HCT116 (cell line): ENCODE data around the gene RGS19. TPM values are rescaled to one million over a fixed set of nuclear protein-coding genes. Genes with fewer than 3 reads are reported as not detected.

Experiments used
- ATAC-seq: fragments of 200-7000 bp; cut with Tn5 transposase; 2 replicates; pipeline ENCODE4 v1.9.1; 2020; ENCODE audit warnings: mild to moderate bottlenecking, moderate library complexity
- BruUV-seq: library from RNA; stranded (reverse); fragments of 400-500 nt; replicated peaks from 2 replicates; lab custom pipeline; 2021; lab: Mats Ljungman, UMichigan
- CTCF ChIA-PET: fragments of 300-600 bp; sonication (Branson Sonifier 250); formaldehyde crosslinking; loops from one replicate; lab custom pipeline; 2021; ENCODE audit warnings: antibody characterized with exemption; lab: Charles Lee
- POLR2A ChIA-PET: fragments of 300-600, 350-600 bp; sonication (Branson Sonifier 250); formaldehyde crosslinking; loops from one replicate; lab custom pipeline; 2021; ENCODE audit warnings: antibody characterized with exemption; lab: Charles Lee
- RAD21 ChIA-PET, 2 experiments: fragments of 300-600 bp; sonication (Branson Sonifier 250); formaldehyde crosslinking; loops; one replicate each; lab custom pipeline; 2023; ENCODE audit warnings: low total read pairs in 2 of 2; ENCODE audit not compliant: uncharacterized antibody in 2 of 2, unreplicated experiment in 2 of 2, low non-redundant PET in 1 of 2; lab: Charles Lee
- DNase-seq: peaks from one replicate; pipeline ENCODE4 v3.0.0-alpha.2; 2010; ENCODE audit warnings: low read depth, low spot score
- H2AFZ ChIP-seq: fragments of 200-600 bp; shearing (Covaris generic), sonication (generic); 2 replicates; pipeline ENCODE4 v1.6.1; 2017; ENCODE audit warnings: low read depth, mixed run types, mixed read lengths, antibody characterized with exemption, low read length; ENCODE audit not compliant: poor library complexity, severe bottlenecking
- H3K27ac ChIP-seq: 2 replicates; pipeline ENCODE4 v1.5.1; 2012; ENCODE audit warnings: low read depth, low read length
- H3K27me3 ChIP-seq: fragments of 200-600 bp; sonication (generic); 2 replicates; pipeline ENCODE4 v1.6.1; 2016; ENCODE audit warnings: mixed run types, low read length, mixed read lengths; ENCODE audit not compliant: insufficient read depth
- H3K36me3 ChIP-seq, 2 experiments: fragments of 200-500 bp in 1 of 2; fragments of 200-600 bp in 1 of 2; sonication (Bioruptor generic) in 1 of 2; sonication (generic) in 1 of 2; 2 replicates each; pipeline versions ENCODE4 v1.5.1 to v1.6.1; 2014 to 2016; ENCODE audit warnings: low read length in 2 of 2, inconsistent platforms in 1 of 2, mixed read lengths in 1 of 2, mixed run types in 1 of 2; ENCODE audit not compliant: insufficient read depth in 2 of 2, control insufficient read depth in 1 of 2
- H3K4me1 ChIP-seq, 2 experiments: fragments of 200-600 bp in 1 of 2; sonication (generic) in 1 of 2; 2 replicates each; pipeline versions ENCODE4 v1.5.1 to v1.6.1; 2012 to 2017; ENCODE audit warnings: low read length in 2 of 2, inconsistent platforms in 1 of 2, mild to moderate bottlenecking in 1 of 2, mixed read lengths in 1 of 2, mixed run types in 1 of 2, moderate library complexity in 1 of 2; ENCODE audit not compliant: insufficient read depth in 2 of 2, control insufficient read depth in 1 of 2
- H3K4me2 ChIP-seq: fragments of 200-600 bp; sonication (generic); 2 replicates; pipeline ENCODE4 v1.6.1; 2017; ENCODE audit warnings: mixed run types, low read length, mixed read lengths
- H3K4me3 ChIP-seq, 2 experiments: fragments of 200-600 bp in 1 of 2; sonication (generic) in 1 of 2; replicated peaks in 1 of 2; 2 replicates each; pipeline ENCODE4 v1.5.1; 2011 to 2016; ENCODE audit warnings: low read length in 2 of 2, control low read depth in 1 of 2, low read depth in 1 of 2, mild to moderate bottlenecking in 1 of 2, mixed read lengths in 1 of 2, mixed run types in 1 of 2
- H3K79me2 ChIP-seq: fragments of 200-600 bp; sonication (generic); 2 replicates; pipeline ENCODE4 v1.6.1; 2017; ENCODE audit warnings: mild to moderate bottlenecking, mixed run types, low read length, moderate library complexity, mixed read lengths; ENCODE audit not compliant: insufficient read depth
- H3K9ac ChIP-seq: fragments of 200-600 bp; sonication (generic); 2 replicates; pipeline ENCODE4 v1.6.1; 2016; ENCODE audit warnings: low read length, mixed read lengths
- H3K9me2 ChIP-seq: fragments of 200-600 bp; sonication (generic), shearing (Covaris generic); 2 replicates; pipeline ENCODE4 v1.6.1; 2017; ENCODE audit warnings: mixed run types, mild to moderate bottlenecking, moderate library complexity; ENCODE audit not compliant: insufficient read depth
- H3K9me3 ChIP-seq, 2 experiments: fragments of 200-500 bp in 1 of 2; fragments of 200-600 bp in 1 of 2; sonication (Bioruptor generic) in 1 of 2; sonication (generic) in 1 of 2; 2 replicates each; pipeline ENCODE4 v1.6.1; 2014 to 2017; ENCODE audit warnings: low read length in 2 of 2, mixed read lengths in 2 of 2, inconsistent platforms in 1 of 2, low read depth in 1 of 2, mild to moderate bottlenecking in 1 of 2, mixed run types in 1 of 2, moderate library complexity in 1 of 2; ENCODE audit not compliant: control insufficient read depth in 1 of 2, insufficient read depth in 1 of 2
- H4K20me1 ChIP-seq: fragments of 200-600 bp; sonication (generic), shearing (Covaris generic); 2 replicates; pipeline ENCODE4 v1.6.1; 2017; ENCODE audit warnings: mixed run types, mild to moderate bottlenecking, moderate library complexity; ENCODE audit not compliant: insufficient read depth
- ATF3 ChIP-seq: IDR thresholded peaks from 2 replicates; pipeline ENCODE4 v1.6.1; 2012
- CBX3 ChIP-seq: IDR thresholded peaks from 2 replicates; pipeline ENCODE4 v1.6.1; 2012; ENCODE audit warnings: low read depth
- CEBPB ChIP-seq: IDR thresholded peaks from 2 replicates; pipeline ENCODE4 v1.6.1; 2012; ENCODE audit warnings: low read depth
- CTCF ChIP-seq, 3 experiments: fragments of 200-600 bp in 1 of 3; sonication (generic) in 1 of 3; IDR thresholded peaks in 2 of 3; conservative IDR thresholded peaks in 1 of 3; 2 replicates each; pipeline ENCODE4 v1.5.1; 2012 to 2017; ENCODE audit warnings: low read depth in 2 of 3, low read length in 2 of 3, antibody characterized with exemption in 1 of 3, borderline replicate concordance in 1 of 3, control low read depth in 1 of 3, mild to moderate bottlenecking in 1 of 3, mixed read lengths in 1 of 3, mixed run types in 1 of 3, moderate library complexity in 1 of 3; ENCODE audit not compliant: insufficient read depth in 1 of 3
- EZH2 ChIP-seq: fragments of 200-600 bp; sonication (generic); IDR thresholded peaks from 2 replicates; pipeline ENCODE4 v1.6.1; 2017; ENCODE audit warnings: antibody characterized with exemption, mixed run types
- MAX ChIP-seq: IDR thresholded peaks from 2 replicates; pipeline ENCODE4 v1.6.1; 2012
- POLR2A ChIP-seq: IDR thresholded peaks from 2 replicates; pipeline ENCODE4 v1.7.0; 2011; ENCODE audit warnings: borderline replicate concordance; ENCODE audit not compliant: insufficient read depth, insufficient read length; ENCODE audit errors: extremely low read depth
- SIN3A ChIP-seq: IDR thresholded peaks from 2 replicates; pipeline ENCODE4 v1.6.1; 2012; ENCODE audit warnings: low read depth
- SP1 ChIP-seq: IDR thresholded peaks from 2 replicates; pipeline ENCODE4 v1.6.1; 2012; ENCODE audit warnings: low read depth
- SRF ChIP-seq: IDR thresholded peaks from 2 replicates; pipeline ENCODE4 v1.6.1; 2012; ENCODE audit warnings: low read depth
- ZBTB33 ChIP-seq: IDR thresholded peaks from 2 replicates; pipeline ENCODE4 v1.6.1; 2011; ENCODE audit warnings: mild to moderate bottlenecking, low read length, moderate library complexity; ENCODE audit not compliant: insufficient replicate concordance; ENCODE audit errors: extremely low read depth
- ZFX ChIP-seq: fragments of 450-650 bp; IDR thresholded peaks from 2 replicates; pipeline ENCODE4 v1.6.1; 2017
- intact Hi-C: fragments of 100-400 bp; cut with micrococcal nuclease; formaldehyde crosslinking; loops from 2 replicates; pipeline ENCODE4 v1.10.0; 2022
- total RNA-seq: library from RNA; stranded (reverse); gene quantifications from one replicate; pipeline ENCODE4 v1.2.1, GENCODE V29; 2021; ENCODE audit not compliant: unreplicated experiment

RGS19 gene
- total RNA-seq, 1 experiment from 2014 or later = 21.4 TPM

- Histone ChIP-seq H3K79me2 (no peaks in the 10 kb centered on the region), H3K4me3 (no peak overlapping the region), H3K27me3 (no peaks in the 10 kb centered on the region), H3K27ac (no peak overlapping the region), H3K9me2 (no peaks in the 10 kb centered on the region), H3K9ac (no peak overlapping the region), H2AFZ (no peak overlapping the region), H3K4me2 (no peak overlapping the region), H3K4me1 (no peaks in the 10 kb centered on the region), H4K20me1 (no peaks in the 10 kb centered on the region), H3K36me3 (no peaks in the 10 kb centered on the region), H3K9me3 (no peaks in the 10 kb centered on the region)
- intact Hi-C loops = no loop called here
- TF ChIP-seq SIN3A = no peak
- no peak for TF ChIP-seq EZH2
- no peak for TF ChIP-seq MAX
- TF ChIP-seq ZFX = no peak
- TF ChIP-seq POLR2A = no peak
- TF ChIP-seq ZBTB33 = no peak
- no peak for TF ChIP-seq SRF
- no peak for TF ChIP-seq ATF3
- no peak for TF ChIP-seq CBX3
- TF ChIP-seq CEBPB = no peak
- no peak for TF ChIP-seq CTCF (IDR thresholded peaks at IDR 0.05 in 2 of 3, conservative IDR thresholded peaks at IDR 0.05 in 1 of 3; ENCODE audit: borderline replicate concordance in 1 of 3, insufficient read depth in 1 of 3, low read depth in 2 of 3, low read length in 2 of 3)
- no peak for TF ChIP-seq SP1
- ATAC-seq (no peak), DNase-seq (no peak)
- POLR2A ChIA-PET = no interaction called here
- CTCF ChIA-PET = no interaction called here
- BruUV-seq = no TSS peak
- RAD21 ChIA-PET = no interaction called here
Observed at GRCh38 chr20:64113444-64113775, 34.1 kb upstream of the RGS19 start.
